PC-9 (cell line): ENCODE data around the gene PITPNM1. TPM values are rescaled to one million over a fixed set of nuclear protein-coding genes. Genes with fewer than 3 reads are reported as not detected.

ENCODE experiments used
- BruUV-seq: library from RNA; stranded (reverse); fragments of 400-500 nt; replicated peaks from 2 replicates; lab custom pipeline; 2021; lab: Mats Ljungman, UMichigan
- CTCF ChIA-PET: fragments of 300-600 bp; sonication (Branson Sonifier 250); formaldehyde crosslinking; loops from one replicate; lab custom pipeline; 2022; ENCODE audit warnings: antibody characterized with exemption; lab: Charles Lee
- POLR2A ChIA-PET: fragments of 300-600 bp; sonication (Branson Sonifier 250); formaldehyde crosslinking; loops from one replicate; lab custom pipeline; 2022; ENCODE audit warnings: antibody characterized with exemption; ENCODE audit not compliant: unreplicated experiment; lab: Charles Lee
- DNase-seq, 2 experiments: peaks; one replicate each; pipeline versions ENCODE4 v3.0.0 to v3.0.0-alpha.2; 2015 to 2022; ENCODE audit warnings: mixed read lengths in 1 of 2
- H2AFZ ChIP-seq: fragments of 200-600 bp; sonication (generic); 2 replicates; pipeline ENCODE4 v1.8.1; 2017; ENCODE audit warnings: antibody characterized with exemption
- H3F3A ChIP-seq: fragments of 200-600 bp; sonication (generic); 2 replicates; pipeline ENCODE4 v1.8.1; 2017; ENCODE audit warnings: antibody characterized with exemption, mild to moderate bottlenecking, low read depth; ENCODE audit not compliant: insufficient read depth
- H3K27ac ChIP-seq: fragments of 200-600 bp; sonication (generic); 2 replicates; pipeline ENCODE4 v1.6.1; 2016; ENCODE audit warnings: mixed run types
- H3K27me3 ChIP-seq: fragments of 200-600 bp; sonication (generic); 2 replicates; pipeline ENCODE4 v1.6.1; 2016; ENCODE audit warnings: low read depth, mixed run types; ENCODE audit not compliant: insufficient read depth
- H3K36me3 ChIP-seq: fragments of 200-600 bp; sonication (generic); 2 replicates; pipeline ENCODE4 v1.6.1; 2016; ENCODE audit warnings: low read depth, mixed run types
- H3K4me1 ChIP-seq: fragments of 200-600 bp; sonication (generic); replicated peaks from 2 replicates; pipeline ENCODE4 v1.6.1; 2016; ENCODE audit warnings: mixed run types; ENCODE audit not compliant: insufficient read depth
- H3K4me2 ChIP-seq: fragments of 200-600 bp; sonication (generic); 2 replicates; pipeline ENCODE4 v1.6.1; 2017; ENCODE audit warnings: mixed run types
- H3K4me3 ChIP-seq: fragments of 200-600 bp; sonication (generic); 2 replicates; pipeline ENCODE4 v1.6.1; 2016; ENCODE audit warnings: mixed run types
- H3K79me2 ChIP-seq: fragments of 200-600 bp; sonication (generic); 2 replicates; pipeline ENCODE4 v1.6.1; 2017; ENCODE audit warnings: low read depth, mixed run types
- H3K9me2 ChIP-seq: fragments of 200-600 bp; sonication (generic); 2 replicates; pipeline ENCODE4 v1.8.1; 2017; ENCODE audit warnings: mild to moderate bottlenecking; ENCODE audit not compliant: insufficient read depth
- H3K9me3 ChIP-seq: fragments of 200-600 bp; sonication (generic); 2 replicates; pipeline ENCODE4 v1.8.1; 2016; ENCODE audit warnings: low read depth; ENCODE audit not compliant: insufficient read depth
- H4K20me1 ChIP-seq: fragments of 200-600 bp; sonication (generic); 2 replicates; pipeline ENCODE4 v1.8.1; 2017; ENCODE audit not compliant: insufficient read depth
- CTCF ChIP-seq: fragments of 200-600 bp; sonication (generic); conservative IDR thresholded peaks from 2 replicates; pipeline ENCODE4 v1.6.1; 2017; ENCODE audit warnings: mixed run types, antibody characterized with exemption, mild to moderate bottlenecking, moderate library complexity
- EZH2 ChIP-seq: fragments of 200-600 bp; sonication (generic); IDR thresholded peaks from 2 replicates; pipeline ENCODE4 v1.8.0; 2017; ENCODE audit warnings: antibody characterized with exemption, low read depth
- intact Hi-C: fragments of 100-400 bp; cut with micrococcal nuclease; formaldehyde crosslinking; loops from one replicate; pipeline ENCODE4 v1.10.0; 2022; ENCODE audit not compliant: unreplicated experiment
- total RNA-seq: library from RNA; stranded (reverse); gene quantifications from 2 replicates; pipeline ENCODE4 v1.2.3, GENCODE V29; 2021

PITPNM1 gene
- total RNA-seq, 1 experiment from 2014 or later, result 84.0 TPM

- BruUV-seq, result no TSS peak
- POLR2A ChIA-PET, result no interaction called here
- Histone ChIP-seq H3K36me3 (no peaks in the 10 kb centered on the region), H3K4me3 (no peak overlapping the region), H3K9me2 (no peaks in the 10 kb centered on the region), H3K79me2 (no peaks in the 10 kb centered on the region), H3F3A (no peaks in the 10 kb centered on the region), H4K20me1 (no peaks in the 10 kb centered on the region), H3K4me1 (peaks cover 6% of the 10 kb centered on the region; the same call in 1 of the 2 replicates), H3K27me3 (peaks cover 18% of the 10 kb centered on the region), H2AFZ (no peak overlapping the region), H3K27ac (no peak overlapping the region), H3K9me3 (0 out of 2 replicates have a peak, but pooled peaks cover 6% of the 10 kb centered on the region), H3K4me2 (no peak overlapping the region)
- no peak for DNase-seq
- intact Hi-C loops, result no loop called here
- TF ChIP-seq EZH2 (no peak), CTCF (no peak)
- CTCF ChIA-PET, result interaction anchor here (0.6 kb wide), 1 partner anchor 39 kb away, joined by 6 read pairs; no protein-coding TSS in a partner anchor
Observed at GRCh38 chr11:67523556-67524479, 18.7 kb upstream of the PITPNM1 start.

GRCh38 chr11:67522844-67523555, 17.8 kb upstream of the PITPNM1 start, which contains the start of gene CABP2:
TSS of gene CABP2 (minus strand) at chr11:67523446. CDS start at chr11:67523326, 120 bp downstream.
- Histone ChIP-seq H3K9me3 (no peaks in the 10 kb centered on the region), H3K9me2 (no peaks in the 10 kb centered on the region), H3K4me1 (no peaks in the 10 kb centered on the region), H3K36me3 (no peaks in the 10 kb centered on the region), H3K4me3 (no peak within 1 kb of the TSS), H4K20me1 (no peaks in the 10 kb centered on the region), H3K4me2 (no peak within 1 kb of the TSS), H3K27ac (no peak within 1 kb of the TSS), H3F3A (no peaks in the 10 kb centered on the region), H3K79me2 (no peaks in the 10 kb centered on the region), H3K27me3 (peaks cover 23% of the 10 kb centered on the region), H2AFZ (no peak within 1 kb of the TSS)
- intact Hi-C loops, result no loop called here
- POLR2A ChIA-PET, result interaction anchor here (0.6 kb wide), 1 partner anchor 265 kb away, joined by 3 read pairs; no protein-coding TSS in a partner anchor
- CTCF ChIA-PET, result interaction anchor here (0.6 kb wide), 1 partner anchor 39 kb away, joined by 6 read pairs; no protein-coding TSS in a partner anchor
- TF ChIP-seq CTCF (no peak), EZH2 (no peak)
- no TSS peak for BruUV-seq
- DNase-seq, result no peak

GRCh38 chr11:67522338-67522737, 17.2 kb upstream of the PITPNM1 start:
- H3K27me3 ChIP-seq, result peaks cover 23% of the 10 kb centered on the region
- no peak for DNase-seq
- H3K36me3 ChIP-seq, result no peaks in the 10 kb centered on the region
- H3F3A ChIP-seq, result no peaks in the 10 kb centered on the region
- no peaks in the 10 kb centered on the region for H3K9me3 ChIP-seq
- H2AFZ ChIP-seq, result no peak overlapping the region
- no peaks in the 10 kb centered on the region for H3K9me2 ChIP-seq
- no peaks in the 10 kb centered on the region for H3K79me2 ChIP-seq
- TF ChIP-seq CTCF, result no peak
- TF ChIP-seq EZH2, result no peak
- no peak overlapping the region for H3K4me3 ChIP-seq
- intact Hi-C loops, result no loop called here
- CTCF ChIA-PET, result no interaction called here
- POLR2A ChIA-PET, result interaction anchor here (0.6 kb wide), 1 partner anchor 266 kb away, joined by 3 read pairs; no protein-coding TSS in a partner anchor
- no peak overlapping the region for H3K4me2 ChIP-seq
- no TSS peak for BruUV-seq
- H3K27ac ChIP-seq, result no peak overlapping the region
- no peaks in the 10 kb centered on the region for H3K4me1 ChIP-seq
- no peaks in the 10 kb centered on the region for H4K20me1 ChIP-seq
